HepG2 (cell line): ENCODE data around the gene FITM1. TPM values are rescaled to one million over a fixed set of nuclear protein-coding genes. Genes with fewer than 3 reads are reported as not detected.

Source experiments
- BRCA1 ChIP-seq: sonication (generic); formaldehyde crosslinking; IDR thresholded peaks from 2 replicates; pipeline ENCODE4 v1.4.0; 2020; ENCODE audit warnings: missing genetic modification reagents
- CAMTA2 ChIP-seq: sonication (generic); formaldehyde crosslinking; IDR thresholded peaks from 2 replicates; pipeline ENCODE4 v1.4.0; 2020; ENCODE audit warnings: mild to moderate bottlenecking, missing genetic modification reagents, borderline replicate concordance
- JDP2 ChIP-seq: sonication (generic); formaldehyde crosslinking; IDR thresholded peaks from 2 replicates; pipeline ENCODE4 v1.8.1; 2022; ENCODE audit warnings: missing genetic modification reagents, borderline replicate concordance
- KLF6 ChIP-seq: IDR thresholded peaks from 2 replicates; pipeline ENCODE4 v1.8.0; 2016; ENCODE audit warnings: missing biosample characterization, missing genetic modification reagents
- MBD4 ChIP-seq: IDR thresholded peaks from 2 replicates; pipeline ENCODE4 v1.6.1; 2012; ENCODE audit warnings: low read length, inconsistent platforms, borderline replicate concordance
- MED8 ChIP-seq: sonication (generic); formaldehyde crosslinking; IDR thresholded peaks from 2 replicates; pipeline ENCODE4 v1.8.1; 2023; ENCODE audit warnings: mild to moderate bottlenecking, missing genetic modification reagents; ENCODE audit not compliant: insufficient replicate concordance
- PATZ1 ChIP-seq: sonication (generic); formaldehyde crosslinking; IDR thresholded peaks from 2 replicates; pipeline ENCODE4 v1.4.0; 2020; ENCODE audit warnings: missing genetic modification reagents
- PHF21A ChIP-seq: sonication (generic); formaldehyde crosslinking; IDR thresholded peaks from 2 replicates; pipeline ENCODE4 v1.5.0; 2020; ENCODE audit warnings: mild to moderate bottlenecking, missing genetic modification reagents
- SSRP1 ChIP-seq: IDR thresholded peaks from 2 replicates; pipeline ENCODE4 v1.6.1; 2016; ENCODE audit warnings: control low read depth
- ZBTB25 ChIP-seq: IDR thresholded peaks from 2 replicates; pipeline ENCODE4 v1.6.1; 2018; ENCODE audit warnings: missing genetic modification reagents
- ZMYM3 ChIP-seq: sonication (generic); formaldehyde crosslinking; IDR thresholded peaks from 2 replicates; pipeline ENCODE4 v1.5.1; 2020; ENCODE audit warnings: mild to moderate bottlenecking, missing genetic modification reagents
- ZNF343 ChIP-seq: sonication (generic); formaldehyde crosslinking; IDR thresholded peaks from 2 replicates; pipeline ENCODE4 v1.4.0; 2020; ENCODE audit warnings: mild to moderate bottlenecking, missing genetic modification reagents
- ZNF614 ChIP-seq: IDR thresholded peaks from 2 replicates; pipeline ENCODE4 v1.6.1; 2018; ENCODE audit warnings: missing biosample characterization, missing genetic modification reagents, inconsistent platforms, borderline replicate concordance
- ZNF749 ChIP-seq: sonication (generic); formaldehyde crosslinking; IDR thresholded peaks from 2 replicates; pipeline ENCODE4 v1.8.0; 2022; ENCODE audit warnings: mild to moderate bottlenecking, missing genetic modification reagents, moderate library complexity, borderline replicate concordance
- ZNF773 ChIP-seq: sonication (generic); formaldehyde crosslinking; IDR thresholded peaks from 2 replicates; pipeline ENCODE4 v1.4.0; 2020; ENCODE audit warnings: missing genetic modification reagents, borderline replicate concordance
- polyA plus RNA-seq, 8 experiments: library from polyadenylated mRNA; depleted of rRNA in 3 of 8; stranded (reverse) in 7 of 8; unstranded in 1 of 8; fragments of >200 nt; fragmentation: Illumina TruSeq in 4 of 8; extraction: Trizol in 4 of 8; gene quantifications; 2 replicates each; pipeline versions ENCODE4 v1.2.1 to v1.2.3, GENCODE V29; 2011 to 2016; ENCODE audit warnings: low read depth in 4 of 8, missing spikeins in 1 of 8, mixed read lengths in 1 of 8; ENCODE audit not compliant: insufficient read depth in 1 of 8
- total RNA-seq, 5 experiments: library from RNA; depleted of rRNA; stranded (reverse); fragments of >200 nt; fragmentation: Illumina TruSeq; extraction: Trizol; gene quantifications; 2 replicates each; pipeline ENCODE4 v1.2.3, GENCODE V29; 2016; ENCODE audit warnings: low read depth in 1 of 5
- TF ChIP-seq, protein P1 (sequence below): sonication (generic); formaldehyde crosslinking; IDR thresholded peaks from 2 replicates; pipeline ENCODE4 v1.5.1; 2020; ENCODE audit warnings: missing genetic modification reagents, mild to moderate bottlenecking, borderline replicate concordance
- TF ChIP-seq, protein P2 (sequence below): sonication (generic); formaldehyde crosslinking; IDR thresholded peaks from 2 replicates; pipeline ENCODE4 v1.8.0; 2022; ENCODE audit warnings: mild to moderate bottlenecking, missing genetic modification reagents
- TF ChIP-seq, protein P3 (sequence below): sonication (generic); formaldehyde crosslinking; IDR thresholded peaks from 2 replicates; pipeline ENCODE4 v1.4.0; 2020; ENCODE audit warnings: missing genetic modification reagents, mild to moderate bottlenecking, borderline replicate concordance
- TF ChIP-seq, protein P4 (sequence below): sonication (generic); formaldehyde crosslinking; IDR thresholded peaks from 2 replicates; pipeline ENCODE4 v1.4.0; 2020; ENCODE audit warnings: mild to moderate bottlenecking, missing genetic modification reagents

The FITM1 gene
- total and polyA plus RNA-seq, 2 of the 13 experiments (the other 11 are each of a cell fraction or from before 2014, with no cell fraction given) = 2.7 to 5.8 TPM

- TF ChIP-seq, protein P1, sequence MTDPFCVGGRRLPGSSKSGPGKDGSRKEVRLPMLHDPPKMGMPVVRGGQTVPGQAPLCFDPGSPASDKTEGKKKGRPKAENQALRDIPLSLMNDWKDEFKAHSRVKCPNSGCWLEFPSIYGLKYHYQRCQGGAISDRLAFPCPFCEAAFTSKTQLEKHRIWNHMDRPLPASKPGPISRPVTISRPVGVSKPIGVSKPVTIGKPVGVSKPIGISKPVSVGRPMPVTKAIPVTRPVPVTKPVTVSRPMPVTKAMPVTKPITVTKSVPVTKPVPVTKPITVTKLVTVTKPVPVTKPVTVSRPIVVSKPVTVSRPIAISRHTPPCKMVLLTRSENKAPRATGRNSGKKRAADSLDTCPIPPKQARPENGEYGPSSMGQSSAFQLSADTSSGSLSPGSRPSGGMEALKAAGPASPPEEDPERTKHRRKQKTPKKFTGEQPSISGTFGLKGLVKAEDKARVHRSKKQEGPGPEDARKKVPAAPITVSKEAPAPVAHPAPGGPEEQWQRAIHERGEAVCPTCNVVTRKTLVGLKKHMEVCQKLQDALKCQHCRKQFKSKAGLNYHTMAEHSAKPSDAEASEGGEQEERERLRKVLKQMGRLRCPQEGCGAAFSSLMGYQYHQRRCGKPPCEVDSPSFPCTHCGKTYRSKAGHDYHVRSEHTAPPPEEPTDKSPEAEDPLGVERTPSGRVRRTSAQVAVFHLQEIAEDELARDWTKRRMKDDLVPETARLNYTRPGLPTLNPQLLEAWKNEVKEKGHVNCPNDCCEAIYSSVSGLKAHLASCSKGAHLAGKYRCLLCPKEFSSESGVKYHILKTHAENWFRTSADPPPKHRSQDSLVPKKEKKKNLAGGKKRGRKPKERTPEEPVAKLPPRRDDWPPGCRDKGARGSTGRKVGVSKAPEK = no peak
- TF ChIP-seq PHF21A (no peak; the same call in 1 of the 2 replicates), JDP2 (no peak), KLF6 (CRISPR knock-in tag) (0 out of 2 replicates have a peak, but pooled peaks have one; percentile 64), PATZ1 (CRISPR knock-in tag) (peak; percentile 86), ZNF614 (CRISPR knock-in tag) (no peak), MED8 (no peak), ZNF343 (CRISPR knock-in tag) (0 out of 2 replicates have a peak, but pooled peaks have one; percentile 15), BRCA1 (CRISPR knock-in tag) (peak; percentile 93; the same call in 1 of the 2 replicates), ZNF773 (peak; percentile 96), ZNF749 (CRISPR knock-in tag) (no peak), MBD4 (no peak), ZMYM3 (CRISPR knock-in tag) (no peak), SSRP1 (no peak), ZBTB25 (peak; percentile 74; the same call in 1 of the 2 replicates), CAMTA2 (CRISPR knock-in tag) (no peak; the same call in 1 of the 2 replicates)
- TF ChIP-seq, protein P2, sequence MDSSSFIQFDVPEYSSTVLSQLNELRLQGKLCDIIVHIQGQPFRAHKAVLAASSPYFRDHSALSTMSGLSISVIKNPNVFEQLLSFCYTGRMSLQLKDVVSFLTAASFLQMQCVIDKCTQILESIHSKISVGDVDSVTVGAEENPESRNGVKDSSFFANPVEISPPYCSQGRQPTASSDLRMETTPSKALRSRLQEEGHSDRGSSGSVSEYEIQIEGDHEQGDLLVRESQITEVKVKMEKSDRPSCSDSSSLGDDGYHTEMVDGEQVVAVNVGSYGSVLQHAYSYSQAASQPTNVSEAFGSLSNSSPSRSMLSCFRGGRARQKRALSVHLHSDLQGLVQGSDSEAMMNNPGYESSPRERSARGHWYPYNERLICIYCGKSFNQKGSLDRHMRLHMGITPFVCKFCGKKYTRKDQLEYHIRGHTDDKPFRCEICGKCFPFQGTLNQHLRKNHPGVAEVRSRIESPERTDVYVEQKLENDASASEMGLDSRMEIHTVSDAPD (CRISPR knock-in tag) = no peak
- TF ChIP-seq, protein P3, sequence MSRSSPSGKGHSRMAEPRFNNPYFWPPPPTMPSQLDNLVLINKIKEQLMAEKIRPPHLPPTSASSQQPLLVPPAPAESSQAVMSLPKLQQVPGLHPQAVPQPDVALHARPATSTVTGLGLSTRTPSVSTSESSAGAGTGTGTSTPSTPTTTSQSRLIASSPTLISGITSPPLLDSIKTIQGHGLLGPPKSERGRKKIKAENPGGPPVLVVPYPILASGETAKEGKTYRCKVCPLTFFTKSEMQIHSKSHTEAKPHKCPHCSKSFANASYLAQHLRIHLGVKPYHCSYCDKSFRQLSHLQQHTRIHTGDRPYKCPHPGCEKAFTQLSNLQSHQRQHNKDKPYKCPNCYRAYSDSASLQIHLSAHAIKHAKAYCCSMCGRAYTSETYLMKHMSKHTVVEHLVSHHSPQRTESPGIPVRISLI (CRISPR knock-in tag) = no peak
- TF ChIP-seq, protein P4, sequence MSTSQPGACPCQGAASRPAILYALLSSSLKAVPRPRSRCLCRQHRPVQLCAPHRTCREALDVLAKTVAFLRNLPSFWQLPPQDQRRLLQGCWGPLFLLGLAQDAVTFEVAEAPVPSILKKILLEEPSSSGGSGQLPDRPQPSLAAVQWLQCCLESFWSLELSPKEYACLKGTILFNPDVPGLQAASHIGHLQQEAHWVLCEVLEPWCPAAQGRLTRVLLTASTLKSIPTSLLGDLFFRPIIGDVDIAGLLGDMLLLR = no peak; the same call in 1 of the 2 replicates
Observed at GRCh38 chr14:24080888-24081738, 49.3 kb upstream of the FITM1 start (continued).
